Measurements from ENCODE around the gene OSBPL1A.

OSBPL1A gene

GRCh38 chr18:24112874-24113615 lies 284.6 kb downstream of the OSBPL1A start:
- no peak overlapping the region for H3K27ac Mint-ChIP-seq
- H3K4me3 Mint-ChIP-seq: no peak overlapping the region
- H3K27me3 Mint-ChIP-seq (ENCODE audit: low read depth, poor library complexity): no peaks in the 10 kb centered on the region
- TF ChIP-seq CTCF (IDR thresholded peaks at IDR 0.05): no peak
- DNase-seq: no peak
- H3K36me3 Mint-ChIP-seq (ENCODE audit: low read depth): peaks cover under 1% of the 10 kb centered on the region
- H3K4me1 Mint-ChIP-seq: no peaks in the 10 kb centered on the region
- H3K9me3 Mint-ChIP-seq: no peaks in the 10 kb centered on the region

- H3K4me3 Mint-ChIP-seq: no peak overlapping the region
- H3K27ac Mint-ChIP-seq: no peak overlapping the region
Observed at GRCh38 chr18:24112464-24112863, 285.2 kb downstream of the OSBPL1A start.

More at GRCh38 chr18:24112464-24112863, 285.2 kb downstream of the OSBPL1A start:
- H3K4me1 Mint-ChIP-seq: no peaks in the 10 kb centered on the region
- H3K27me3 Mint-ChIP-seq (ENCODE audit: low read depth, poor library complexity): no peaks in the 10 kb centered on the region
- TF ChIP-seq CTCF (IDR thresholded peaks at IDR 0.05): no peak
- H3K36me3 Mint-ChIP-seq (ENCODE audit: low read depth): peaks cover 4% of the 10 kb centered on the region
- DNase-seq: no peak
- H3K9me3 Mint-ChIP-seq: no peaks in the 10 kb centered on the region
